Epithelial cell of alveolus of lung (primary cell): ENCODE measurements around the gene LTO1. TPM values are rescaled to one million over a fixed set of nuclear protein-coding genes. Genes with fewer than 3 reads are reported as not detected.

ENCODE experiments used
- total RNA-seq: library from RNA; depleted of rRNA; stranded (reverse); fragments of >200 nt; gene quantifications from 2 replicates; pipeline ENCODE4 v1.2.1, GENCODE V29; 2015

Gene LTO1, protein sequence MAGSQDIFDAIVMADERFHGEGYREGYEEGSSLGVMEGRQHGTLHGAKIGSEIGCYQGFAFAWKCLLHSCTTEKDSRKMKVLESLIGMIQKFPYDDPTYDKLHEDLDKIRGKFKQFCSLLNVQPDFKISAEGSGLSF
- total RNA-seq, result 9.3 and 11.3 TPM in 2 replicates

GRCh38 chr11:69674886-69675714, at the start of gene LTO1:
LTO1 (minus strand) TSS chr11:69675353; CDS start chr11:69675239, 114 bp downstream.

GRCh38 chr11:69703768-69704507, 28.8 kb upstream of the LTO1 start, which contains the start of gene FGF19:
FGF19 (minus strand) TSS chr11:69704022; CDS start chr11:69703876, 146 bp downstream.

GRCh38 chr11:69640995-69641581, 34.1 kb downstream of the LTO1 start, which contains the start of gene CCND1:
CCND1 (plus strand) TSS chr11:69641156; CDS start chr11:69641314, 158 bp downstream.

Other genes with a start within 250 kb of the LTO1 start
- gene LINC01488, start 193.7 kb downstream of the LTO1 start, total RNA-seq, result not detected in 2 replicates
- gene CCND1, start 34.2 kb downstream of the LTO1 start, total RNA-seq, result 73.4 and 349 TPM in 2 replicates
- gene FGF19, start 28.7 kb upstream of the LTO1 start, total RNA-seq, result under 0.01 TPM in 1 of 2 replicates, not detected in the other
- not detected in 2 replicates for gene FGF4, start 100.0 kb upstream of the LTO1 start, total RNA-seq
- not detected in 2 replicates for gene FGF3, start 144.1 kb upstream of the LTO1 start, total RNA-seq